ENCODE measurements around the gene TMEM59.
"Not testable (repeated sequence)": the region's sequence is repeated elsewhere in the genome, so short reads cannot be mapped to it uniquely, and the experiment has no call there.

Gene TMEM59

DNA sequence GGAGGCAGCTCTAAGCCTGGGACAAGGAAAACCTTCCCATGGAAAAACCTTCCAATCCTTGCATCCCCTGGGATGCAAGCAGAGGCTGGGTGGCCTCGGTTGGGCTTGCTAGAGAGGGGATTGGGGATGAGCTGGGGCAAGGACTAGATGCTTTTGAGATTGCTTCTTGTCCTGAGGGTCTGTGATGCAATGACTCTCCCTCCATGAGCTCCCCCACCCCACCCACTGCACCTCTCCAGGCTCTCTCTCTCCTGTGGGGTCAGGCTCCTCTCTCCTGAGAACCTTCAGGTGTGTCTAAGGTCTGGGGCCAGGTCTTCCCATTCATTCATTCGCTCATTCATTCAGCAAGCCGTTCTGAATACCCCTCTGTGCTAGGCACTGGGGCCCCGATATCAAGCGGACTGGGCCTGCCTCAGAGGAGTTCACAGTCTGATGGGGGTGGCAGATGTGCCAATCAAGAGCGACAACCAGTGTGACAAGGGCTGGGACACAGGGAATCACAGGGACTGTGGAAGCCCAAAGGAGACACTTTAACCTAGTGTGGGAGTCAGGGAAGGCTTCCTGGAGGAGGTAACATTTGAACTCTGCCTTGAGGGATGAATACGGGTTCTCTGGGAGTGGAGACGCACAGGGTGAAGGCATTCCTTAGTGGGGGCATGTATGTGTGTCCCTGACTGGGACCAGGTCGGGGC, 41.5 kb downstream of the TMEM59 start:
- Histone ChIP-seq H3K27ac (ENCODE audit: low read depth, low read length) (no peak overlapping the region), H3K9me3 (ENCODE audit: control insufficient read depth, insufficient read depth, low read length) (no peaks in the 10 kb centered on the region), H3K27me3 (ENCODE audit: control insufficient read depth, insufficient read depth, low read length) (no peaks in the 10 kb centered on the region), H3K4me1 (ENCODE audit: control insufficient read depth, insufficient read depth, low read length) (no peaks in the 10 kb centered on the region), H3K36me3 (ENCODE audit: control insufficient read depth, insufficient read depth, low read length) (no peaks in the 10 kb centered on the region), H3K4me3 (ENCODE audit: low read depth, low read length) (no peak overlapping the region), H3K9ac (ENCODE audit: low read depth, low read length) (no peak overlapping the region)

DNA sequence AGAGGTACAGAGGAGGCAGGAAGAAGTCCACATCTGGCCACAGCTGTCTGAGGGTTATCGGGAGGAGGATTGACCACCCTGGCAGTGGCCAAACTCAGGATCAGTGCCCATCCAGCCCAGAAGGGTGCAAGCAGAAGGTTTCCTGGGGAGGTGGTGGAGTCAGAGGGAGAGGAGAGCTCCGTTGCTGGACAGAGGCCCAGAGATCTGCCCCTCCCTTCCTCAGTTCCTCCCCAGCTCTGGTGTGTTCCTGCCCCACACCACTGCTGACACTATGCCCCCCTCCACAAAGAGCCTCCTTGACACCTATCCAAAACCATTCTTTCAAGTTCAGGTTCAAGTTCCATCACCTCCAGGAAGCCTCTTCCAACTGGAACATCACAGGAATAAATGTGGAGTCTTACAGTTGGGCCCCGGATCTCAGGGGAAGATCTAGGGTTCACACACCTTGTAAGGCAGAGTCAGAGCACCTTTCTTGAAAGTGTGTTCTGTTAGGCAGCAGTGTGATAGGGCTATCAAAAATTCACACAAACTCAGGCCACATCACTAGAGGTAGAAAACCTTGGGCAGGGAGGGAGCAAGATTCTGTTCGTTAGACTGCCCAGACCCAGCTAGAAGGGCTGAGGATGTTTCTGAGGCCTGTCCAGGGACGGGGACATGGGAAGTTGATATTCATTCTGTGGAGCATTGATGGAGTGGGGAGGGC, 42.4 kb downstream of the TMEM59 start:
- Histone ChIP-seq H3K4me1 (ENCODE audit: control insufficient read depth, insufficient read depth, low read length) (no peaks in the 10 kb centered on the region), H3K4me3 (ENCODE audit: low read depth, low read length) (no peak overlapping the region), H3K9me3 (ENCODE audit: control insufficient read depth, insufficient read depth, low read length) (no peaks in the 10 kb centered on the region), H3K36me3 (ENCODE audit: control insufficient read depth, insufficient read depth, low read length) (no peaks in the 10 kb centered on the region), H3K27me3 (ENCODE audit: control insufficient read depth, insufficient read depth, low read length) (no peaks in the 10 kb centered on the region), H3K9ac (ENCODE audit: low read depth, low read length) (no peak overlapping the region), H3K27ac (ENCODE audit: low read depth, low read length) (no peak overlapping the region)

DNA sequence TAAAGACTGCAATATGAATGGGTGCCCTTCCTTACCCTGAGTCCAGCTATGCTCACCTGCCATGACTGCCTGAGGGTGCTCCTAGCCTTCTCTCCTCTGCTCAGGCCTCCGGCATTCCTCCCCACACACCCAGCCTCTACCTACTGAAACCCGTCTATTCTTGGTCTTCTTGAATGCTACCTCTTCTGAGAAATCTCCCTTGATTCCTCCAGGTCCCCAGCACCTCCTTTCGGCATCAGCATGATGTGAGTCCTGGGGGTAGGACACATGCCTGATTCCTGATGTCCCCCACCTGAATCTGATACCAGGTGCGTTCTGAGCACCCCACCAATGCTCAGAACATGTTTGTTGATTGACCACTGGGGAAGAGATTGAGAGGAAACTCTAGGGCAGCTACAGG, 43.6 kb downstream of the TMEM59 start:
- no peak overlapping the region for H3K27ac ChIP-seq (ENCODE audit: low read depth, low read length)
- no peak overlapping the region for H3K9ac ChIP-seq (ENCODE audit: low read depth, low read length)
- no peaks in the 10 kb centered on the region for H3K36me3 ChIP-seq (ENCODE audit: control insufficient read depth, insufficient read depth, low read length)
- no peak overlapping the region for H3K4me3 ChIP-seq (ENCODE audit: low read depth, low read length)
- no peaks in the 10 kb centered on the region for H3K27me3 ChIP-seq (ENCODE audit: control insufficient read depth, insufficient read depth, low read length)
- H3K4me1 ChIP-seq (ENCODE audit: control insufficient read depth, insufficient read depth, low read length) = no peaks in the 10 kb centered on the region
- H3K9me3 ChIP-seq (ENCODE audit: control insufficient read depth, insufficient read depth, low read length) = no peaks in the 10 kb centered on the region

DNA sequence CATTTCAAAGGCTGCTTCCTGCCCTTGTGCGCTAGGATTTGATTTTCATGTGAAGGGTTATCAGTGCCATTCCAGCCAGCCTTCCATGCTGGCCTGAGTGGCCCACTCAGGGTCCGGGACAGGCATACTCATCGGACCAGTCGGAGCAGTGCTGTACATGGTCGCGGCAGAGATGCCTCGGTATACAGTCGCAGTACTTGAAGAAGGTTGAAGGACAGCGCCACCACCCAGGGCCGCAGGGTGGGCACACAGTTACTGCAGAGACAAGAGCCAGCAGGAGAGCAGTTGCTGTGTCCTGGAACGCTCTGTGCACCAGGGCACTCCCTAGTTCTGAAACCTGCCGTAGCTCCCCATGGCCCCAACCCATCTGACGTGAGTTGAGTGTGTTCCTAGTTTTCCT, 44.1 kb downstream of the TMEM59 start:
- no peaks in the 10 kb centered on the region for H3K9me3 ChIP-seq (ENCODE audit: control insufficient read depth, insufficient read depth, low read length)
- H3K36me3 ChIP-seq (ENCODE audit: control insufficient read depth, insufficient read depth, low read length) = no peaks in the 10 kb centered on the region
- H3K27me3 ChIP-seq (ENCODE audit: control insufficient read depth, insufficient read depth, low read length) = no peaks in the 10 kb centered on the region
- no peaks in the 10 kb centered on the region for H3K4me1 ChIP-seq (ENCODE audit: control insufficient read depth, insufficient read depth, low read length)
- H3K4me3 ChIP-seq (ENCODE audit: low read depth, low read length) = no peak overlapping the region
- no peak overlapping the region for H3K9ac ChIP-seq (ENCODE audit: low read depth, low read length)
- no peak overlapping the region for H3K27ac ChIP-seq (ENCODE audit: low read depth, low read length)

GRCh38 chr1:54007613-54008012, 45.4 kb downstream of the TMEM59 start:
- Histone ChIP-seq H3K27ac (ENCODE audit: low read depth, low read length) (no peak overlapping the region), H3K9me3 (ENCODE audit: control insufficient read depth, insufficient read depth, low read length) (no peaks in the 10 kb centered on the region), H3K4me1 (ENCODE audit: control insufficient read depth, insufficient read depth, low read length) (no peaks in the 10 kb centered on the region), H3K4me3 (ENCODE audit: low read depth, low read length) (no peak overlapping the region), H3K36me3 (ENCODE audit: control insufficient read depth, insufficient read depth, low read length) (no peaks in the 10 kb centered on the region), H3K27me3 (ENCODE audit: control insufficient read depth, insufficient read depth, low read length) (no peaks in the 10 kb centered on the region), H3K9ac (ENCODE audit: low read depth, low read length) (no peak overlapping the region)

DNA sequence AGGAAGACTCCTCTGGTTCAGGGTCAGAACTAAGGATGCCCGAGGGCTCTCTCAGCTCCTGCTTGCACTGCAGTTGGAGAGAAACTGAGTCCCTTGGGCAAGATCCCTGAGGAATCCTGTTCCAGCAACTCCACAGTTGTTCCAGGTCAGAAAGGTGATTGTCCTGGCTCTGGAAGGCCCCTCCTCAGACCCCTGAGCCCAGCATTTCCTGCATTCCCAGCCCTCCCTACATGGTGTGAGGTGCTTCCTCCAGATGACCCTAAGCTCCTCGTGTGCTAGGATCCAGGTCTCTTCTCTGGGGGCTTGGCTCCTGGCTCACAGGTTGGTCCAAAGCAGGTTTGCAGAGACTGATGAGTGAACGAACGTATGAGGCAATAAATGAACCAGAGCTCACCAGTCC, 46.5 kb downstream of the TMEM59 start:
- Histone ChIP-seq H3K4me1 (ENCODE audit: control insufficient read depth, insufficient read depth, low read length) (no peaks in the 10 kb centered on the region), H3K4me3 (ENCODE audit: low read depth, low read length) (no peak overlapping the region), H3K27ac (ENCODE audit: low read depth, low read length) (no peak overlapping the region), H3K36me3 (ENCODE audit: control insufficient read depth, insufficient read depth, low read length) (no peaks in the 10 kb centered on the region), H3K9ac (ENCODE audit: low read depth, low read length) (no peak overlapping the region), H3K9me3 (ENCODE audit: control insufficient read depth, insufficient read depth, low read length) (no peaks in the 10 kb centered on the region), H3K27me3 (ENCODE audit: control insufficient read depth, insufficient read depth, low read length) (no peaks in the 10 kb centered on the region)

- no peaks in the 10 kb centered on the region for H3K9me3 ChIP-seq (ENCODE audit: control insufficient read depth, insufficient read depth, low read length)
Measured at GRCh38 chr1:54004481-54005049, 48.4 kb downstream of the TMEM59 start.

DNA sequence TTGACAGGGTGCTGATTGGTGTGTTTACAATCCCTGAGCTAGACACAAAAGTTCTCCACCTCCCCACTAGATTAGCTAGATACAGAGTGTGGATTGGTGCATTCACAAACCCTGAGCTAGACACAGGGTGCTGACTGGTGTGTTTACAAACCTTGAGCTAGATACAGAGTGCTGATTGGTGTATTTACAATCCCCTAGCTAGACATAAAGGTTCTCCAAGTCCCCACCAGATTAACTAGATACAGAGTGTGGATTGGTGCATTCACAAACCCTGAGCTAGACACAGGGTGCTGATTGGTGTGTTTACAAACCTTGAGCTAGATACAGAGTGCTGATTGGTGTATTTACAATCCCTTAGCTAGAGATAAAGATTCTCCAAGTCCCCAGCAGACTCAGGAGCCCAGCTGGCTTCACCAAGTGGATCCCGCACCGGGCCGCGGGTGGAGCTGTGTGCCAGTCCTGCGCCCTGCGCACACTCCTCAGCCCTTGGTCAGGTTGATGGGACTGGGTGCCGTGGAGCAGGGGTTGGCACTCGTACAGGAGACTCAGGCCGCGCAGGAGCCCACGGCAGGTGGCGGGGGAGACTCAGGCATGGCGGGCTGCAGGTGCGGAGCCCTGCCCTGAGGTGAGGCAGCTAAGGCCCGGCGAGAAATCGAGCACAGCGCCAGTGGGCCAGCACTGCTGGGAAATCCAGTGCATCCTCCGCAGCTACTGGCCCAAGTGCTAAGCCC, 49.1 kb downstream of the TMEM59 start:
- not testable (repeated sequence) for H3K9me3 ChIP-seq (ENCODE audit: control insufficient read depth, insufficient read depth, low read length); H3K27me3 ChIP-seq (ENCODE audit: control insufficient read depth, insufficient read depth, low read length); H3K9ac ChIP-seq (ENCODE audit: low read depth, low read length); H3K36me3 ChIP-seq (ENCODE audit: control insufficient read depth, insufficient read depth, low read length); H3K27ac ChIP-seq (ENCODE audit: low read depth, low read length); H3K4me3 ChIP-seq (ENCODE audit: low read depth, low read length); H3K4me1 ChIP-seq (ENCODE audit: control insufficient read depth, insufficient read depth, low read length)

More at GRCh38 chr1:54004481-54005049, 48.4 kb downstream of the TMEM59 start:
- no peaks in the 10 kb centered on the region for H3K4me1 ChIP-seq (ENCODE audit: control insufficient read depth, insufficient read depth, low read length)
- no peaks in the 10 kb centered on the region for H3K27me3 ChIP-seq (ENCODE audit: control insufficient read depth, insufficient read depth, low read length)
- H3K9ac ChIP-seq (ENCODE audit: low read depth, low read length) = no peak overlapping the region
- H3K27ac ChIP-seq (ENCODE audit: low read depth, low read length) = no peak overlapping the region
- no peaks in the 10 kb centered on the region for H3K36me3 ChIP-seq (ENCODE audit: control insufficient read depth, insufficient read depth, low read length)
- H3K4me3 ChIP-seq (ENCODE audit: low read depth, low read length) = no peak overlapping the region

- no peaks in the 10 kb centered on the region for H3K4me1 ChIP-seq (ENCODE audit: control insufficient read depth, insufficient read depth, low read length)
- no peaks in the 10 kb centered on the region for H3K9me3 ChIP-seq (ENCODE audit: control insufficient read depth, insufficient read depth, low read length)
- no peak overlapping the region for H3K4me3 ChIP-seq (ENCODE audit: low read depth, low read length)
- H3K27me3 ChIP-seq (ENCODE audit: control insufficient read depth, insufficient read depth, low read length) = no peaks in the 10 kb centered on the region
- no peaks in the 10 kb centered on the region for H3K36me3 ChIP-seq (ENCODE audit: control insufficient read depth, insufficient read depth, low read length)
- H3K9ac ChIP-seq (ENCODE audit: low read depth, low read length) = no peak overlapping the region
- H3K27ac ChIP-seq (ENCODE audit: low read depth, low read length) = no peak overlapping the region
Measured at GRCh38 chr1:54003249-54003646, 49.8 kb downstream of the TMEM59 start.

- H3K27me3 ChIP-seq (ENCODE audit: control insufficient read depth, insufficient read depth, low read length) = no peaks in the 10 kb centered on the region
- H3K36me3 ChIP-seq (ENCODE audit: control insufficient read depth, insufficient read depth, low read length) = no peaks in the 10 kb centered on the region
- no peaks in the 10 kb centered on the region for H3K4me1 ChIP-seq (ENCODE audit: control insufficient read depth, insufficient read depth, low read length)
- H3K9me3 ChIP-seq (ENCODE audit: control insufficient read depth, insufficient read depth, low read length) = no peaks in the 10 kb centered on the region
- no peak overlapping the region for H3K4me3 ChIP-seq (ENCODE audit: low read depth, low read length)
- H3K27ac ChIP-seq (ENCODE audit: low read depth, low read length) = no peak overlapping the region
- H3K9ac ChIP-seq (ENCODE audit: low read depth, low read length) = no peak overlapping the region
Measured at GRCh38 chr1:54002544-54003248, 50.3 kb downstream of the TMEM59 start.
